ENCODE measurements around the gene FAM50A.

FAM50A gene

GRCh38 chrX:154441564-154441963 is 2.4 kb upstream of the FAM50A start:
- DNase-seq: no peak

- DNase-seq: no peak
Observed at GRCh38 chrX:154441984-154442707, 1.8 kb upstream of the FAM50A start.

- no peak for DNase-seq
Observed at GRCh38 chrX:154443479-154443910, 446 bp upstream of the FAM50A start.

- DNase-seq: no peak
Observed at GRCh38 chrX:154444755-154445246, 860 bp downstream of the FAM50A start.

GRCh38 chrX:154445776-154446175 is 1.8 kb downstream of the FAM50A start:
- DNase-seq: no peak

GRCh38 chrX:154446430-154446829 is 2.5 kb downstream of the FAM50A start:
- no peak for DNase-seq

- no peak for DNase-seq
Observed at GRCh38 chrX:154448484-154448883, 4.5 kb downstream of the FAM50A start.

- no peak for DNase-seq
Observed at GRCh38 chrX:154449618-154450017, 5.7 kb downstream of the FAM50A start.

GRCh38 chrX:154450312-154450711 is 6.4 kb downstream of the FAM50A start:
- DNase-seq: no peak

GRCh38 chrX:154452823-154453222 is 8.9 kb downstream of the FAM50A start:
- no peak for DNase-seq

- no peak for DNase-seq
Observed at GRCh38 chrX:154457491-154458115, 13.7 kb downstream of the FAM50A start.

GRCh38 chrX:154458116-154458953 is 14.4 kb downstream of the FAM50A start, which contains the start of gene PLXNA3:
Gene PLXNA3 (plus strand): TSS chrX:154458281. CDS start chrX:154460184, 1,903 bp downstream.
- DNase-seq: no peak

- DNase-seq: no peak
Observed at GRCh38 chrX:154458954-154459778, 15.2 kb downstream of the FAM50A start.

GRCh38 chrX:154459832-154460231 is 15.9 kb downstream of the FAM50A start:
- DNase-seq: peak; percentile 29

GRCh38 chrX:154460326-154460725 is 16.4 kb downstream of the FAM50A start:
- DNase-seq: no peak

- no peak for DNase-seq
Observed at GRCh38 chrX:154462396-154462795, 18.5 kb downstream of the FAM50A start.

- no peak for DNase-seq
Observed at GRCh38 chrX:154463611-154464220, 19.8 kb downstream of the FAM50A start.

GRCh38 chrX:154464806-154465365 is 20.9 kb downstream of the FAM50A start:
- DNase-seq: no peak

GRCh38 chrX:154465601-154466000 is 21.7 kb downstream of the FAM50A start:
- DNase-seq: no peak

GRCh38 chrX:154466036-154466435 is 22.1 kb downstream of the FAM50A start:
- no peak for DNase-seq

- DNase-seq: no peak
Observed at GRCh38 chrX:154466907-154467306, 23.0 kb downstream of the FAM50A start.

- no peak for DNase-seq
Observed at GRCh38 chrX:154467556-154467955, 23.6 kb downstream of the FAM50A start.
